ENCODE results near the gene HTR6.

HTR6 gene

GRCh38 chr1:19695772-19696171 lies 31.1 kb downstream of the HTR6 start:
- H3K27me3 Mint-ChIP-seq (ENCODE audit: low read depth), result no peaks in the 10 kb centered on the region
- H3K9me3 Mint-ChIP-seq, result no peaks in the 10 kb centered on the region
- TF ChIP-seq CTCF (IDR thresholded peaks at IDR 0.05; ENCODE audit: unreplicated experiment in 3 of 3), result no peak
- no peak overlapping the region for H3K4me3 Mint-ChIP-seq
- no peaks in the 10 kb centered on the region for H3K4me1 Mint-ChIP-seq
- no peak overlapping the region for H3K27ac Mint-ChIP-seq
- H3K36me3 Mint-ChIP-seq (ENCODE audit: low read depth), result no peaks in the 10 kb centered on the region

- no peak for TF ChIP-seq CTCF (IDR thresholded peaks at IDR 0.05; ENCODE audit: unreplicated experiment in 3 of 3)
These were observed 32.1 kb downstream of the HTR6 start for GRCh38 chr1:19696820-19697219.

GRCh38 chr1:19698181-19698580 lies 33.5 kb downstream of the HTR6 start:
- Mint-ChIP-seq H3K27ac (no peak overlapping the region), H3K9me3 (no peaks in the 10 kb centered on the region), H3K4me3 (no peak overlapping the region), H3K36me3 (ENCODE audit: low read depth) (no peaks in the 10 kb centered on the region), H3K27me3 (ENCODE audit: low read depth) (no peaks in the 10 kb centered on the region), H3K4me1 (no peaks in the 10 kb centered on the region)
- no peak for TF ChIP-seq CTCF (IDR thresholded peaks at IDR 0.05; ENCODE audit: unreplicated experiment in 3 of 3)

More at GRCh38 chr1:19696820-19697219, 32.1 kb downstream of the HTR6 start:
- Mint-ChIP-seq H3K4me3 (no peak overlapping the region), H3K27ac (no peak overlapping the region), H3K9me3 (no peaks in the 10 kb centered on the region), H3K36me3 (ENCODE audit: low read depth) (no peaks in the 10 kb centered on the region), H3K4me1 (no peaks in the 10 kb centered on the region), H3K27me3 (ENCODE audit: low read depth) (no peaks in the 10 kb centered on the region)

- no peak overlapping the region for H3K27ac Mint-ChIP-seq
- no peaks in the 10 kb centered on the region for H3K9me3 Mint-ChIP-seq
- peaks cover 10% of the 10 kb centered on the region for H3K27me3 Mint-ChIP-seq (ENCODE audit: low read depth)
- no peak for TF ChIP-seq CTCF (IDR thresholded peaks at IDR 0.05; ENCODE audit: unreplicated experiment in 3 of 3)
- H3K4me1 Mint-ChIP-seq, result peaks cover 4% of the 10 kb centered on the region
- no peaks in the 10 kb centered on the region for H3K36me3 Mint-ChIP-seq (ENCODE audit: low read depth)
- H3K4me3 Mint-ChIP-seq, result no peak overlapping the region
These were observed 35.6 kb downstream of the HTR6 start for GRCh38 chr1:19700079-19700777.

- H3K4me3 Mint-ChIP-seq, result no peak overlapping the region
- no peak for TF ChIP-seq CTCF (IDR thresholded peaks at IDR 0.05; ENCODE audit: unreplicated experiment in 3 of 3)
- H3K9me3 Mint-ChIP-seq, result no peaks in the 10 kb centered on the region
- no peak overlapping the region for H3K27ac Mint-ChIP-seq
- no peaks in the 10 kb centered on the region for H3K36me3 Mint-ChIP-seq (ENCODE audit: low read depth)
- peaks cover 16% of the 10 kb centered on the region for H3K27me3 Mint-ChIP-seq (ENCODE audit: low read depth)
- H3K4me1 Mint-ChIP-seq, result peaks cover 16% of the 10 kb centered on the region
These were observed 38.6 kb downstream of the HTR6 start for GRCh38 chr1:19703280-19703679.

Data from nephron (organoid).